DOHH2 (cell line): Measurements from ENCODE around the gene OR2T6.
"Not testable (repeated sequence)": the region's sequence is repeated elsewhere in the genome, so short reads cannot be mapped to it uniquely, and the experiment has no call there.

ENCODE experiments used
- H3F3A ChIP-seq: fragments of 200-600 bp; sonication (generic), shearing (Covaris generic); 2 replicates; pipeline ENCODE4 v1.6.0; 2016; ENCODE audit warnings: antibody characterized with exemption, mild to moderate bottlenecking; ENCODE audit not compliant: control insufficient read depth, insufficient read depth
- H3K27ac ChIP-seq: fragments of 200-600 bp; sonication (generic); 2 replicates; pipeline ENCODE4 v1.5.1; 2014; ENCODE audit warnings: low read depth, mild to moderate bottlenecking, low read length, moderate library complexity
- H3K27me3 ChIP-seq: fragments of 200-600 bp; sonication (generic); 2 replicates; pipeline ENCODE4 v1.6.1; 2014; ENCODE audit warnings: mild to moderate bottlenecking, low read length, mixed read lengths; ENCODE audit not compliant: control insufficient read depth
- H3K36me3 ChIP-seq: fragments of 200-600 bp; sonication (generic); 2 replicates; pipeline ENCODE4 v1.6.1; 2014; ENCODE audit warnings: mild to moderate bottlenecking, low read length, moderate library complexity, mixed read lengths; ENCODE audit not compliant: control insufficient read depth
- H3K4me1 ChIP-seq: fragments of 200-600 bp; sonication (generic); 2 replicates; pipeline ENCODE4 v1.6.1; 2014; ENCODE audit warnings: mild to moderate bottlenecking, low read length, mixed read lengths; ENCODE audit not compliant: control insufficient read depth
- H3K4me2 ChIP-seq: fragments of 200-600 bp; sonication (generic); 2 replicates; pipeline ENCODE4 v1.6.0; 2014; ENCODE audit warnings: mild to moderate bottlenecking, low read length, moderate library complexity
- H3K4me3 ChIP-seq: fragments of 200-600 bp; sonication (generic); 2 replicates; pipeline ENCODE4 v1.5.1; 2014; ENCODE audit warnings: mild to moderate bottlenecking, low read length, mixed read lengths
- H3K79me2 ChIP-seq: fragments of 200-600 bp; sonication (generic); 2 replicates; pipeline ENCODE4 v1.6.1; 2014; ENCODE audit warnings: mild to moderate bottlenecking, low read length, mixed read lengths; ENCODE audit not compliant: control insufficient read depth
- H3K9me2 ChIP-seq: fragments of 200-600 bp; sonication (generic); replicated peaks from 2 replicates; pipeline ENCODE4 v1.6.1; 2014; ENCODE audit warnings: mild to moderate bottlenecking, low read length, mixed read lengths; ENCODE audit not compliant: control insufficient read depth
- H3K9me3 ChIP-seq: fragments of 200-600 bp; sonication (generic); 2 replicates; pipeline ENCODE4 v1.6.1; 2014; ENCODE audit warnings: antibody characterized with exemption, low read length, mixed read lengths; ENCODE audit not compliant: control insufficient read depth, insufficient read depth
- H4K20me1 ChIP-seq: fragments of 200-600 bp; sonication (generic); 2 replicates; pipeline ENCODE4 v1.6.0; 2014; ENCODE audit warnings: low read depth, mild to moderate bottlenecking, antibody characterized with exemption, low read length, moderate library complexity; ENCODE audit not compliant: control insufficient read depth, insufficient read depth

Gene OR2T6

GRCh38 chr1:248436303-248436702 lies 60.8 kb downstream of the OR2T6 start:
- not testable (repeated sequence) for H3K36me3 ChIP-seq, H3K9me3 ChIP-seq, H3K27ac ChIP-seq, H3K79me2 ChIP-seq, H3K4me1 ChIP-seq, H4K20me1 ChIP-seq, H3F3A ChIP-seq, H3K27me3 ChIP-seq, H3K4me2 ChIP-seq, H3K9me2 ChIP-seq, H3K4me3 ChIP-seq

- not testable (repeated sequence) for H4K20me1 ChIP-seq, H3K4me1 ChIP-seq, H3K36me3 ChIP-seq, H3K27me3 ChIP-seq, H3K4me3 ChIP-seq, H3K9me3 ChIP-seq, H3K9me2 ChIP-seq, H3K27ac ChIP-seq, H3F3A ChIP-seq, H3K79me2 ChIP-seq, H3K4me2 ChIP-seq
Observed at GRCh38 chr1:248438668-248439067, 63.1 kb downstream of the OR2T6 start.

GRCh38 chr1:248439283-248439682 lies 63.7 kb downstream of the OR2T6 start:
- not testable (repeated sequence) for H3F3A ChIP-seq, H3K27me3 ChIP-seq, H3K4me3 ChIP-seq, H3K4me1 ChIP-seq, H3K27ac ChIP-seq, H3K4me2 ChIP-seq, H3K9me2 ChIP-seq, H3K36me3 ChIP-seq, H4K20me1 ChIP-seq, H3K9me3 ChIP-seq, H3K79me2 ChIP-seq
